HFF-Myc (cell line): ENCODE results near the gene FIG4.
A peak's percentile ranks its signal among the peaks of the same experiment; 100 is the strongest.

Source experiments
- DNase-seq: peaks from one replicate; pipeline ENCODE4 v3.0.0-alpha.2; 2011; ENCODE audit warnings: low read depth; ENCODE audit errors: extremely low read depth
- H3K4me3 ChIP-seq: replicated peaks from 2 replicates; pipeline ENCODE4 v1.5.1; 2011; ENCODE audit warnings: low read depth, mild to moderate bottlenecking, control low read depth, low read length
- TF ChIP-seq, protein P1 (sequence below): IDR thresholded peaks from 2 replicates; pipeline ENCODE4 v1.5.1; 2012; ENCODE audit warnings: mild to moderate bottlenecking, low read depth, low read length, control low read depth; ENCODE audit errors: missing control alignments

Gene FIG4

DNA sequence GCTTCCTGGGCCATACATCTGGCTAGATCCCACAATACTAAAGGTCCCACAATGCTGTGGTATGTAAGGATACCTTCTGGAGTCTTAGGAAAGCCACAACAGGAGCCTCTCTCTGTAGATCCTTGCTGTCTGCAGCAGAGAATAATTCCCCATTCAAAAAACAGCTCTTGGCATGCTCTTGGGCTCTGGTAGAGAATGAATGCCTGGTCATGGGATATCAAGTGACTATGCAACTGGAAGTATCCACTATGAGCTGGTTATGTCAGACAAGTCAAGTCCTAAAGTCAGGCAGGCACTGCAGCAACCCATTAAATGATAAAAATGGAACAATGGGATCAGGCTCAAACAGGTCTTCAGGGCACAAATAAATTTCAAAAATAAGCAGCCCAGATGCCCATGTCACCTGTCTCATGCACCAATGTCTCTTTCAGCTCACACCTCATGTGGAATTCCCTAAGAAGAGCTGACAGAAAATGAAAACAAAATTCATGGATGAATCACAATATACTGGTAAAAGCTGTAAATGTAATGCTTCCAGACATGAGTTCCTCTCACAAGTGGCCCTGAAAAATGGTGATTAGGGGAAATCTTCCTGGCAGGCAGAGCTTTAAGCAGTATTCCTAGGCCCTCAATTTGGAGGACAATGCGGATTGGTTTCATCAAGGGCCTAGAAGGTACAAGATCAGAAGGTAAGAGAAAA is 4.4 kb upstream of the FIG4 start:
- no peak for DNase-seq
- TF ChIP-seq, protein P1, sequence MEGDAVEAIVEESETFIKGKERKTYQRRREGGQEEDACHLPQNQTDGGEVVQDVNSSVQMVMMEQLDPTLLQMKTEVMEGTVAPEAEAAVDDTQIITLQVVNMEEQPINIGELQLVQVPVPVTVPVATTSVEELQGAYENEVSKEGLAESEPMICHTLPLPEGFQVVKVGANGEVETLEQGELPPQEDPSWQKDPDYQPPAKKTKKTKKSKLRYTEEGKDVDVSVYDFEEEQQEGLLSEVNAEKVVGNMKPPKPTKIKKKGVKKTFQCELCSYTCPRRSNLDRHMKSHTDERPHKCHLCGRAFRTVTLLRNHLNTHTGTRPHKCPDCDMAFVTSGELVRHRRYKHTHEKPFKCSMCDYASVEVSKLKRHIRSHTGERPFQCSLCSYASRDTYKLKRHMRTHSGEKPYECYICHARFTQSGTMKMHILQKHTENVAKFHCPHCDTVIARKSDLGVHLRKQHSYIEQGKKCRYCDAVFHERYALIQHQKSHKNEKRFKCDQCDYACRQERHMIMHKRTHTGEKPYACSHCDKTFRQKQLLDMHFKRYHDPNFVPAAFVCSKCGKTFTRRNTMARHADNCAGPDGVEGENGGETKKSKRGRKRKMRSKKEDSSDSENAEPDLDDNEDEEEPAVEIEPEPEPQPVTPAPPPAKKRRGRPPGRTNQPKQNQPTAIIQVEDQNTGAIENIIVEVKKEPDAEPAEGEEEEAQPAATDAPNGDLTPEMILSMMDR: no peak

DNA sequence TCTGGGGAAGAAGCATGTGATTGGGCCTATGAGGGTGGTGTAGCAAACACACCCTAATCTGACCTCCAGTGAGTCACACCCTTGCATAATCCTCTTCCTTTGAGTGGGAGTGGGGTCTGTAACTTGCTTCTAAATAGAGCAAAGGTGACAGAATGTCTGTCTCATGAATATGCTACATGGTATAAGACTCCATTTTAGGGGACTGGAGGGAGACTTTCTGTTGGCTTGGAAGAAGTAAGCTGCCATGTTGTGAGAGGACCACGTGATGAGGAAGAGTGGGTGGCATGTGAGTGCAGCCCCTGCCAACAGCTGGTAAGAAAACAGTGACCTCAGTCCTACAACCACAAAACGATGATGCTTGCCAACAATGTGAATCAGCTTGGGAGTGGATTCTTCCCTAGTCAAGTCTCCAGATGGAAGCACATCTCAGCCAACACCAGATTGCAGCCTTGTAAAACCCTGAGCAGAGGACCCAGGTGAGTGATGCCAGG is 3.8 kb upstream of the FIG4 start:
- H3K4me3 ChIP-seq: no peak overlapping the region
- peak; percentile 88 for DNase-seq
- TF ChIP-seq, protein P1: no peak

More for the DNA sequence above, 4.4 kb upstream of the FIG4 start:
- H3K4me3 ChIP-seq: no peak overlapping the region

DNA sequence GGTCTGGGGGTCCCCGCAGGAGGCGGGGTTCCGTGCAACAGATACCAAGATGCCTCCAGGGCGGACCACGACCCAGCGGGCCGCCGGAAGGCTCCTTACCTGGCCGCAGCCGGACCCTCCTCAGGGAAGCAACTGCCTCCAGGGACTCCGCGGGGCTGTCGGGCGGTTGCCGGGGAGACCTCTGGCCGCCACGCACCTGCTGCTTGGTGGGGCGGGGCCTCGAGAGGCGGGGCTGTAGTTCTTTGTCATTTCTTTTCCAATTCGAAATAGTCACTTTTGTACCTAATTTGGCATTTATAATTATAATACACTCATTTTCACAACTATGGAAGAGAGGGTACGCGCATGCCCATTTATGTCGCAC is 741 bp upstream of the FIG4 start:
- TF ChIP-seq, protein P1: no peak
- H3K4me3 ChIP-seq: peak overlapping the region; percentile 87
- DNase-seq: no peak

DNA sequence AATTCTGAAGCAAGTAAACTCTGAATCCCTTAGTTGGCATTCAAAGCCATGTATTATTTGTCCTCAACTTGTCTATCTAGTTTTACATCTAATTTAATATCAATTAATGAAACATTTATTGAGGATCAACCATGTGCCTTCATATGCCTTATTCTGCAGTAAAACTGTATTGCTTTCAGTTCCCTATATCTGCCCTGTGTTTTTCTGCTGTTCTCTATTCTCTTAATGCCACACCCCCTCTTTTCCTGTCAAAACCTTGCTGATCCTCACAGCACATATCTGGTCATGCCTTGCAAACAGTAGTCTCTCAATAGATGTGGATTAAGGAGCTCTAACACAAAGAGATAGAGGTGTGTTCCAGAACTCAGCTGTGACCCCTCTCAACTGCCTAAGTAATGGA is 2.0 kb downstream of the FIG4 start:
- no peak for DNase-seq
- TF ChIP-seq, protein P1: no peak
- H3K4me3 ChIP-seq: no peak overlapping the region

DNA sequence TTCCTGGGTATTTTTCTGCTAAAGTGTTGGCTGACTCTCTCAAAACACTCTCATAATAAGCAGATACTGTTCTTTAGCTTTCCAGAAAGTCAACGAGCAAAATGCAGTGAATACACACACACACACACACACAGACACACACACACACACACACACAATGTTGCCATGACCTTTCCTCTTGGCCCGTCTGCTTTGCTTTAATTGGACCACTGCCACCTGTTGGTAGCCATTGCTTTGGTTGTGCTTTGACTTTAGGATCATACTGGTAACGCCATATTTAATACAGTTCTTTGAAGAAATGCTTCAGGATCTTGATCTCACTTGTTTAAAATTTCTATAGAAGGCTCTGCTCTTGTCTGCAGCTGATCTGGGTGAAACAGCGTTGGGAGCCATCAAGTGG is 4.4 kb downstream of the FIG4 start:
- TF ChIP-seq, protein P1: no peak
- no peak for DNase-seq
- no peak overlapping the region for H3K4me3 ChIP-seq

DNA sequence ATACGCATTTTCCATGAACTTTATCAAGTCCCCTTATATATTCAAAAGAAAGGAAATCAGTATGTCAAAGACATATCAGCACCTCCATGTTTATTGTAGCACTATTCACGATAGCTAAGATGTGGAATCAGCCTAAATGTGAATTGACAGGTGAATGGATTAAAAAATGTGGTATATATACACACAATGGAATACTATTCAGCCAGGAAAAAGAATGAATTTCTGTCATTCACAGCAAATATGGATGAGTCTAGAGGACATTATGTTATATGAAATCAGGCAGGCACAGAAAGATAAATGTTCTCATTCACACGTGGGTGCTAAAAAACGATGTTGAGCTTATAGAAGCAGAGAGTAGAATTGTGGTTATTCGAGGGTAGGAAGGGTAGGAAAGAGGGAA is 5.3 kb downstream of the FIG4 start:
- TF ChIP-seq, protein P1: no peak

DNA sequence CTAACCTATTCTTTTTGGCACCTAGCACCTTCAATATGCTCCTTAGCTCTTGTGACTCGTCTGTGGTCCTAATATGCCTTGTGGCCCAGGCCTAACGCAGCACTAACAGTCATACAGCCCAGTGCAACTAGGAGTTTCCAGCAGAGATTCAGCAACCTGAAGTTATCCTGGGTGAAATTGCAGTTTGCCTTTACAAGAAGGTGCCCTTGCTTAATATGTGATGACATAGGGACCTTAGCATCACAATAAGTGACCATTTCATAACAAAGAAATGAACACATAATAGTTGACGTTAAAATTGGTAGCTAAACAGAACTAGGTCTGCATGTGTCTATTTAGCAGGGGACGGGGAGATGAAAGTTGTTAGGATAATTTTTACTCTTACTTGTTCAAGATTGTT is 10.1 kb downstream of the FIG4 start:
- no peak for DNase-seq
- TF ChIP-seq, protein P1: no peak
- no peak overlapping the region for H3K4me3 ChIP-seq

More for the DNA sequence above, 5.3 kb downstream of the FIG4 start:
- H3K4me3 ChIP-seq: no peak overlapping the region
- DNase-seq: no peak
